Sigmoid colon (tissue), 7 donors: Measurements from ENCODE around the gene ELMO1. TPM values are rescaled to one million over a fixed set of nuclear protein-coding genes. Genes with fewer than 3 reads are reported as not detected.

ENCODE experiments used
- DNase-seq: peaks from one replicate; pipeline ENCODE4 v3.0.0-alpha.2; 2019
- H3K27ac ChIP-seq, 4 donors: fragments of 200-600 bp; sonication (generic); one replicate each; pipeline ENCODE4 v1.5.1; 2016 to 2019; ENCODE audit warnings: mild to moderate bottlenecking in 1 of 4
- H3K27me3 ChIP-seq, 3 donors: fragments of 200-600 bp; sonication (generic); one replicate each; pipeline ENCODE4 v1.5.1; 2019; ENCODE audit warnings: mild to moderate bottlenecking in 1 of 3
- H3K36me3 ChIP-seq, 4 donors: fragments of 200-600 bp; sonication (generic); one replicate each; pipeline ENCODE4 v1.5.1; 2016 to 2019
- H3K4me1 ChIP-seq, 4 donors: fragments of 200-600 bp; sonication (generic); one replicate each; pipeline ENCODE4 v1.5.1; 2017 to 2019
- H3K4me3 ChIP-seq, 4 donors: fragments of 200-600 bp; sonication (generic); one replicate each; pipeline ENCODE4 v1.5.1; 2017 to 2019; ENCODE audit warnings: mild to moderate bottlenecking in 2 of 4, moderate library complexity in 1 of 4
- H3K9me3 ChIP-seq, 4 donors: fragments of 200-600 bp in 3 of 4; sonication (generic) in 3 of 4; one replicate each; pipeline versions ENCODE4 v1.5.1 to v1.6.1; 2013 to 2019
- EP300 ChIP-seq, 4 donors: sonication (generic); formaldehyde crosslinking; IDR thresholded peaks; one replicate each; pipeline ENCODE4 v1.6.1; 2017; ENCODE audit warnings: antibody characterized with exemption in 4 of 4
- POLR2A ChIP-seq, 2 donors: fragments of 450-650 bp; IDR thresholded peaks; one replicate each; pipeline ENCODE4 v1.6.1; 2016; ENCODE audit warnings: antibody characterized with exemption in 2 of 2, mild to moderate bottlenecking in 2 of 2, moderate library complexity in 2 of 2
- POLR2AphosphoS5 ChIP-seq, 4 donors: sonication (generic); formaldehyde crosslinking; IDR thresholded peaks; one replicate each; pipeline ENCODE4 v1.6.1; 2017; ENCODE audit warnings: antibody characterized with exemption in 4 of 4
- WGBS, 2 donors: extraction: QIAGEN DNeasy Blood & Tissue Kit; methylation state at CpG; one replicate each; pipeline ENCODE4 v1.1.7; 2013; 5-methylcytosine and 5-hydroxymethylcytosine counted together
- intact Hi-C: fragments of 100-400 bp; cut with DNase I; formaldehyde crosslinking; loops from one replicate; pipeline ENCODE4 v1.15.1; 2023
- polyA plus RNA-seq, 3 donors: library from polyadenylated mRNA; stranded (reverse); fragments of 200-250 nt; gene quantifications; one replicate each; pipeline ENCODE4 v1.2.3, GENCODE V29; 2013
- total RNA-seq, 4 donors: library from RNA; depleted of rRNA; stranded (reverse); fragments of >200 nt; gene quantifications; one replicate each; pipeline ENCODE4 v1.1.0, GENCODE V29; 2016
- TF ChIP-seq, protein P1 (sequence below), 4 experiments: fragments of 450-650 bp in 3 of 4; fragments of 200-600 bp in 1 of 4; IDR thresholded peaks; one replicate each; pipeline ENCODE4 v1.5.1; 2016 to 2019; ENCODE audit warnings: antibody characterized with exemption in 4 of 4, mild to moderate bottlenecking in 3 of 4, moderate library complexity in 2 of 4
- donor health status: healthy with polysubstance abuse.
- donor health status: Bipolar disorder and iron deficiency.
- donor health status: healthy.

ELMO1 gene
- total and polyA plus RNA-seq, 7 donors: 2.3 to 63.1 (median 33.9) TPM

DNA sequence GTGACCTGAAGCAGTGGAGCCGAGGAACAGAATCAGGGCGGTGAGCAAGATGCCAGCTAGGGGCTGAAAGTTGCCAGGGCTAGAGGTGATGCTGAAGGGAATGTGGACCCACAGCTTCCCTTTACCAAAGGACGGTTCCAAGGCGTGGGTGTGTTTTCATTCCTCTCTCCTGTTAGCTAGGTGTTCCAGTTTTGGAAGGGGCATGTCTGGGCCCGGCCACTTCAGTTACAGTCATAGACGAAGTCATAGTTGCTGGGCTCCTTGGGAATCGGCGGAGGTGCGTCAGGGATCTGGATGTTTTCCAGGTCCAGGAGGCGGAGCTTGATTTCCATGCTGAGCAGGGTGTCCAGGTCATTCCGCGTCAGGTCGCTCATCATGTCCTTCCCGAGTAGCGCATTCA is 593.3 kb downstream of the ELMO1 start:
- Histone ChIP-seq H3K4me3 (no peak overlapping the region), H3K36me3 (peaks cover 0 to 8% (median 0%) of the 10 kb centered on the region in 4 donors), H3K27me3 (no peaks in the 10 kb centered on the region), H3K9me3 (no peaks in the 10 kb centered on the region), H3K27ac (no peak overlapping the region), H3K4me1 (no peaks in the 10 kb centered on the region)
- WGBS, 2 donors: 97 to 98% methylated on average over 15 of the region's 15 CpGs
- intact Hi-C loops: no loop called here
- TF ChIP-seq POLR2AphosphoS5 (IDR thresholded peaks at IDR 0.05) (no peak), EP300 (IDR thresholded peaks at IDR 0.05) (no peak), POLR2A (IDR thresholded peaks at IDR 0.05) (no peak)
- TF ChIP-seq, protein P1, sequence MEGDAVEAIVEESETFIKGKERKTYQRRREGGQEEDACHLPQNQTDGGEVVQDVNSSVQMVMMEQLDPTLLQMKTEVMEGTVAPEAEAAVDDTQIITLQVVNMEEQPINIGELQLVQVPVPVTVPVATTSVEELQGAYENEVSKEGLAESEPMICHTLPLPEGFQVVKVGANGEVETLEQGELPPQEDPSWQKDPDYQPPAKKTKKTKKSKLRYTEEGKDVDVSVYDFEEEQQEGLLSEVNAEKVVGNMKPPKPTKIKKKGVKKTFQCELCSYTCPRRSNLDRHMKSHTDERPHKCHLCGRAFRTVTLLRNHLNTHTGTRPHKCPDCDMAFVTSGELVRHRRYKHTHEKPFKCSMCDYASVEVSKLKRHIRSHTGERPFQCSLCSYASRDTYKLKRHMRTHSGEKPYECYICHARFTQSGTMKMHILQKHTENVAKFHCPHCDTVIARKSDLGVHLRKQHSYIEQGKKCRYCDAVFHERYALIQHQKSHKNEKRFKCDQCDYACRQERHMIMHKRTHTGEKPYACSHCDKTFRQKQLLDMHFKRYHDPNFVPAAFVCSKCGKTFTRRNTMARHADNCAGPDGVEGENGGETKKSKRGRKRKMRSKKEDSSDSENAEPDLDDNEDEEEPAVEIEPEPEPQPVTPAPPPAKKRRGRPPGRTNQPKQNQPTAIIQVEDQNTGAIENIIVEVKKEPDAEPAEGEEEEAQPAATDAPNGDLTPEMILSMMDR (IDR thresholded peaks at IDR 0.05): no peak
- no peak for DNase-seq

DNA sequence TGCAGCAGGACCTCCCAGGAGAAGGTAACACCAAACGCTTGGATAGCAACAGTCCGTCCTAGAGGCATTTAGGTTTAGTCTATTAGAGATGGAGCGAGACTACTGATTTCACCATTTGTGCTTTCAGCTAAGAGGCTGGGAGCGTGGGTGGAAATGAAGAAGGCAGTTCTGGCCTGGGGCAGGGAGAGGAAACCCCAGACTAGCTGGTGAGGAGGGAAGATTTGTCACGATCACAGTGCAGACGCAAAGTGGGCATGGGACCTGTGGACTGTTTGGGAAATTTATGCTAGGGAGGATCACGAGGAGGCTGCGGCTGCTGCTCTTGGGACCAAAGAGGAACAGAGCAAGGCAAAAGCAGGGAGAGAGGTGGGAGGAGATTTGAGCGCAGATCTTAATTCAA is 594.0 kb downstream of the ELMO1 start:
- intact Hi-C loops: no loop called here

DNA sequence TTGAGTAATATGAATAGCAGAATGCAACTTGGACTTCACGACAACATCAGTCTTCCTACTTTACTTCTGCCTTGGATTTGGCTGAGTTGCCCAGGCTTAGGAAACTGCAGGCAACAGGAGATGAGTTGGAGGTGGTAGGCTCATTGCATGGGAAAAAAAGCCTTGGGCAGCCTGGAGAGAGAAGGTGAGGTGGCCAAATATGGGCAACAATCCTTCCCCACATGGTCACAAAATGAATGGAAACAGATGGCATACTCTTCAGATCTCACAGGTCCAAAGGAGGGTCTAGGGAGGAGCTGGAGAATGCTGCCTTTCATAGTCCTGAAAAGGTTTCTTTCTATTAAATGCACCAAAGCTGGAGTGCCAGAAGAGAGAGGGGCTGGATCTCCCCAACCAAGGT is 595.7 kb downstream of the ELMO1 start:
- 86 to 94% methylated on average over 1 of the region's 1 CpG for WGBS, 2 donors
- H3K4me3 ChIP-seq: no peak overlapping the region
- H3K27ac ChIP-seq: no peak overlapping the region
- intact Hi-C loops: no loop called here
- peaks cover 0 to 8% (median 0%) of the 10 kb centered on the region in 4 donors for H3K36me3 ChIP-seq
- DNase-seq: no peak
- peaks cover 0 to 3% (median 1%) of the 10 kb centered on the region in 4 donors for H3K9me3 ChIP-seq
- H3K27me3 ChIP-seq: no peaks in the 10 kb centered on the region
- H3K4me1 ChIP-seq: no peaks in the 10 kb centered on the region
- TF ChIP-seq POLR2AphosphoS5 (IDR thresholded peaks at IDR 0.05): no peak

More for the DNA sequence above, 594.0 kb downstream of the ELMO1 start:
- Histone ChIP-seq H3K4me3 (no peak overlapping the region), H3K27ac (no peak overlapping the region), H3K36me3 (peaks cover 0 to 8% (median 0%) of the 10 kb centered on the region in 4 donors), H3K27me3 (no peaks in the 10 kb centered on the region), H3K9me3 (no peaks in the 10 kb centered on the region), H3K4me1 (no peaks in the 10 kb centered on the region)
- TF ChIP-seq, protein P1 (IDR thresholded peaks at IDR 0.05): no peak
- TF ChIP-seq POLR2A (IDR thresholded peaks at IDR 0.05) (no peak), POLR2AphosphoS5 (IDR thresholded peaks at IDR 0.05) (no peak), EP300 (IDR thresholded peaks at IDR 0.05) (no peak)
- DNase-seq: no peak
- WGBS, 2 donors: 96% methylated on average over 9 of the region's 9 CpGs

DNA sequence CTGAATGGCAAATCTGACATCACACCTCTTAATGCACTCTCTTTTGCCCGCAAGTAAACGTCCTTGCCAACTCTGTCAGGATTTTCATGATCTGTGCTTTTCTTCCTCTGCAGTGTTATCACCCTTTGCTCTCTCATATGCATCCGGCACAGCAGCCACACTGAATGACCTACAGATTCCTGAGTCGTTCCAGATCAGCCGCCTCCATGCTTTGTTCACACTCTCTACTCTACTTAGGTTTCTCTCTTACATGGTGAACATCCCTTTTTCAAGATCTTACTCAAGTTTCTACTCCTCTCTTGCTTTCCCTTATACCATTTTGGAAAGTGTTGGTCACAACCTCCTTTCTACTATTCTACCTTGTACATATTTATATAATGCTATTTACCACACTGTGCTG is 596.6 kb downstream of the ELMO1 start:
- no peaks in the 10 kb centered on the region for H3K4me1 ChIP-seq
- no peak for TF ChIP-seq POLR2A (IDR thresholded peaks at IDR 0.05)
- TF ChIP-seq EP300 (IDR thresholded peaks at IDR 0.05): no peak
- TF ChIP-seq, protein P1 (IDR thresholded peaks at IDR 0.05): no peak
- TF ChIP-seq POLR2AphosphoS5 (IDR thresholded peaks at IDR 0.05): no peak
- DNase-seq: no peak
- H3K36me3 ChIP-seq: peaks cover 0 to 8% (median 0%) of the 10 kb centered on the region in 4 donors
- H3K9me3 ChIP-seq: peaks cover 0 to 8% (median 3%) of the 10 kb centered on the region in 4 donors
- no peak overlapping the region for H3K4me3 ChIP-seq
- no peak overlapping the region for H3K27ac ChIP-seq
- 83 to 87% methylated on average over 5 of the region's 5 CpGs for WGBS, 2 donors
- no peaks in the 10 kb centered on the region for H3K27me3 ChIP-seq
- intact Hi-C loops: no loop called here

DNA sequence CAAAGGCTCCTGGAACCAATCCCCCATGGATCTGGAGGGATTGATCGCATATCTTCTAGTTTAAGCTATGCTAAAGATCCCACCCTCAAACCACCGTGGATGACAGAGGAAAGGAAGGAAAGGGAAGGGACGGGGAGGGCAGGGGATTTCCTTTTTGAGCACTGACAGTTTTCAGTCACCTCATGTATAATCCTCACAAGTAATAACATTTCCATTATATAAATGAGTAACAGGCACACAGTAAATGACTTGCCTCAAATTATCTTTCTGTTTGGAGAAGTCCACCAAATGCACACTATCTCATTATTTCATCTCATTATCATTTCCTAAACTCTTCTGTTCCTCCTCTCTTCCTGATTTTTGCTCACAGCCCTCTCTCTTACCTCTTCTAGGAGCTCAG is 597.3 kb downstream of the ELMO1 start:
- Histone ChIP-seq H3K27me3 (no peaks in the 10 kb centered on the region), H3K4me3 (no peak overlapping the region), H3K27ac (no peak overlapping the region), H3K36me3 (peaks cover 0 to 8% (median 0%) of the 10 kb centered on the region in 4 donors), H3K9me3 (peaks cover 0 to 8% (median 3%) of the 10 kb centered on the region in 4 donors), H3K4me1 (no peaks in the 10 kb centered on the region)
- TF ChIP-seq POLR2AphosphoS5 (IDR thresholded peaks at IDR 0.05) (no peak), POLR2A (IDR thresholded peaks at IDR 0.05) (no peak)
- TF ChIP-seq, protein P1 (IDR thresholded peaks at IDR 0.05): no peak
- DNase-seq: no peak
- intact Hi-C loops: no loop called here
- 71 to 87% methylated on average over 3 of the region's 3 CpGs for WGBS, 2 donors
